CD14-positive monocyte (primary cell): ENCODE data around the gene SEMA3D. TPM values are rescaled to one million over a fixed set of nuclear protein-coding genes. Genes with fewer than 3 reads are reported as not detected.

ENCODE experiments used
- DNase-seq, 3 donors: peaks; one replicate each; pipeline ENCODE4 v3.0.0-alpha.2; 2011 to 2022
- H2AFZ ChIP-seq: 2 replicates; pipeline ENCODE4 v1.6.0; 2012; ENCODE audit warnings: mild to moderate bottlenecking, low read depth, low read length, inconsistent platforms; ENCODE audit not compliant: insufficient read depth, poor library complexity, severe bottlenecking
- H3K27ac ChIP-seq, 2 donors: 1 replicate in 1 of 2; 2 replicates in 1 of 2; pipeline ENCODE4 v1.5.1; 2012 to 2013; ENCODE audit warnings: low read length in 2 of 2, control low read depth in 1 of 2, inconsistent platforms in 1 of 2, low read depth in 1 of 2, mild to moderate bottlenecking in 1 of 2
- H3K27me3 ChIP-seq, 2 donors: one replicate each; pipeline versions ENCODE4 v1.6.0 to v1.6.1; 2011 to 2013; ENCODE audit warnings: low read length in 2 of 2; ENCODE audit not compliant: control insufficient read depth in 2 of 2, insufficient read depth in 2 of 2
- H3K36me3 ChIP-seq, 2 donors: replicated peaks in 1 of 2; 1 replicate in 1 of 2; 2 replicates in 1 of 2; pipeline versions ENCODE4 v1.5.1 to v1.6.1; 2012 to 2013; ENCODE audit warnings: low read length in 2 of 2, control low read depth in 1 of 2, inconsistent platforms in 1 of 2, mild to moderate bottlenecking in 1 of 2; ENCODE audit not compliant: insufficient read depth in 2 of 2, control insufficient read depth in 1 of 2
- H3K4me1 ChIP-seq, 2 donors: 1 replicate in 1 of 2; 2 replicates in 1 of 2; pipeline versions ENCODE4 v1.5.1 to v1.6.1; 2012 to 2013; ENCODE audit warnings: low read length in 2 of 2, control low read depth in 1 of 2, inconsistent platforms in 1 of 2, mild to moderate bottlenecking in 1 of 2, moderate library complexity in 1 of 2; ENCODE audit not compliant: insufficient read depth in 2 of 2, control insufficient read depth in 1 of 2
- H3K4me2 ChIP-seq: replicated peaks from 2 replicates; pipeline ENCODE3; 2012; ENCODE audit warnings: low read length, moderate library complexity, mild to moderate bottlenecking; ENCODE audit not compliant: poor library complexity, severe bottlenecking; ENCODE audit errors: extremely low read depth
- H3K4me3 ChIP-seq, 3 experiments: fragments of 200-600 bp in 1 of 3; sonication (generic) in 1 of 3; replicated peaks in 1 of 3; 1 replicate in 2 of 3; 2 replicates in 1 of 3; pipeline ENCODE4 v1.5.1; 2011 to 2013; ENCODE audit warnings: low read length in 3 of 3, mild to moderate bottlenecking in 3 of 3, control low read depth in 2 of 3, low read depth in 2 of 3, inconsistent platforms in 1 of 3, moderate library complexity in 1 of 3
- H3K79me2 ChIP-seq: 2 replicates; pipeline ENCODE4 v1.6.0; 2012; ENCODE audit warnings: mild to moderate bottlenecking, control low read depth, inconsistent platforms, low read length, moderate library complexity; ENCODE audit not compliant: insufficient read depth
- H3K9ac ChIP-seq: 2 replicates; pipeline ENCODE4 v1.6.0; 2017; ENCODE audit warnings: low read length, mild to moderate bottlenecking; ENCODE audit not compliant: insufficient read depth, poor library complexity, severe bottlenecking
- H3K9me3 ChIP-seq, 2 donors: replicated peaks in 1 of 2; 1 replicate in 1 of 2; 2 replicates in 1 of 2; pipeline versions ENCODE4 v1.5.1 to v1.6.1; 2012 to 2013; ENCODE audit warnings: low read length in 2 of 2, control low read depth in 1 of 2; ENCODE audit not compliant: control insufficient read depth in 1 of 2, insufficient read depth in 1 of 2
- H4K20me1 ChIP-seq: 2 replicates; pipeline ENCODE4 v1.6.0; 2012; ENCODE audit warnings: mild to moderate bottlenecking, low read length, control low read depth, moderate library complexity; ENCODE audit not compliant: insufficient read depth
- H3K27ac Mint-ChIP-seq, 7 donors: one replicate each; pipeline ENCODE4 v1.8.0; 2020; ENCODE audit warnings: mild to moderate bottlenecking in 7 of 7, mixed read lengths in 7 of 7, moderate library complexity in 6 of 7, inconsistent platforms in 2 of 7
- H3K27me3 Mint-ChIP-seq, 3 donors: one replicate each; pipeline ENCODE4 v1.8.0; 2021 to 2022; ENCODE audit warnings: low read depth in 3 of 3, mild to moderate bottlenecking in 3 of 3, mixed read lengths in 3 of 3, moderate library complexity in 3 of 3, inconsistent platforms in 1 of 3
- H3K36me3 Mint-ChIP-seq, 2 donors: one replicate each; pipeline ENCODE4 v1.8.0; 2020; ENCODE audit warnings: mixed read lengths in 2 of 2, inconsistent platforms in 1 of 2, mild to moderate bottlenecking in 1 of 2
- H3K4me1 Mint-ChIP-seq: one replicate; pipeline ENCODE4 v1.8.0; 2020; ENCODE audit warnings: mild to moderate bottlenecking, mixed read lengths
- H3K4me3 Mint-ChIP-seq, 2 donors: one replicate each; pipeline ENCODE4 v1.8.0; 2020; ENCODE audit warnings: mild to moderate bottlenecking in 2 of 2, mixed read lengths in 2 of 2, moderate library complexity in 1 of 2
- H3K9me3 Mint-ChIP-seq, 7 donors: one replicate each; pipeline ENCODE4 v1.8.0; 2020 to 2022; ENCODE audit warnings: mixed read lengths in 7 of 7, mild to moderate bottlenecking in 6 of 7, moderate library complexity in 6 of 7, inconsistent platforms in 2 of 7
- WGBS: methylation state at CpG from one replicate; pipeline ENCODE4 v1.1.5; 2013; ENCODE audit warnings: missing lambda C conversion rate; ENCODE audit not compliant: insufficient coverage; 5-methylcytosine and 5-hydroxymethylcytosine counted together
- intact Hi-C, 2 donors: fragments of 100-400 bp; cut with micrococcal nuclease; formaldehyde crosslinking; loops; one replicate each; pipeline versions ENCODE4 v1.15.0 to v1.15.1; 2023
- polyA plus RNA-seq, 3 donors: library from polyadenylated mRNA; depleted of rRNA in 1 of 3; unstranded in 2 of 3; stranded (reverse) in 1 of 3; fragments of 300-500 nt in 2 of 3; fragments of >200 nt in 1 of 3; fragmentation: Illumina TruSeq in 2 of 3; gene quantifications; 1 replicate in 2 of 3; 2 replicates in 1 of 3; pipeline ENCODE4 v1.2.3, GENCODE V29; 2012 to 2021
- TF ChIP-seq, protein P1 (sequence below): fragments of 200-600 bp; IDR thresholded peaks from one replicate; pipeline ENCODE4 v1.8.0; 2022; ENCODE audit warnings: antibody characterized with exemption, mild to moderate bottlenecking

The SEMA3D gene
- polyA plus RNA-seq, 3 donors: not detected

GRCh38 chr7:85023066-85023712 is 163.7 kb downstream of the SEMA3D start:
- H3K27ac ChIP-seq: no peak overlapping the region
- DNase-seq: peak in 2 of 3 donors; percentile 7 to 17

DNA sequence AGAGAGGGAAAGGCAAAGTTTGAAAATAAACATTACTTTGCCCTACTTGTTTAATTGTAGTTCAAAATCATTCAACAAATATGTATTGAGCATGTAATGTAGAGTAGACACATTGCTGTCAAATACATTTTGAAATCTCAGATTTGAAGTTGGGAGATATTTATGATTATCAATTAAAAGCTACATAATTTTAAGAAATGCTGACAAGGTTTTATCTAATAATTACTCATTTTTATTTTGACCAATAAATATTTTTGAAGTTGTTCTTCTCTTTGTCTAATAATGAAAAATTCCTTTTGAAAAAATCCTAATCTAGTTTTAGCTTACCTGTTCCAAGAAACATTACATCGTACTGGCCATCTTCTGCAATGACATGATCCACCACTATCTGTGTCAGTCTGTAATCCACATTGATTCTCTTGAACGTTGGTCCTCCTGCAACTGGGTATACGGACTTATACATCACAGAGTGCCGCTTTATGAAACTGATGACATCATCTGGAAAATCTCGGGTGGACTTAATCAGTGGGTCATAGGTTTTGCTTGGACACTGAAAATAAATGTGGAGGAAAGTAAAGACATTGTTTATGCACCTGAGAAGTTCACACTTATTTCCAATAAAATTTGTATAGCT is 164.7 kb downstream of the SEMA3D start:
- Mint-ChIP-seq H3K27me3 (peaks cover 0 to 3% (median 0%) of the 10 kb centered on the region in 3 donors), H3K4me3 (no peak overlapping the region), H3K4me1 (no peaks in the 10 kb centered on the region), H3K27ac (no peak overlapping the region), H3K9me3 (no peaks in the 10 kb centered on the region), H3K36me3 (no peaks in the 10 kb centered on the region)
- H2AFZ ChIP-seq: no peak overlapping the region
- no peak overlapping the region for H3K27ac ChIP-seq
- no peak overlapping the region for H3K9ac ChIP-seq
- H3K36me3 ChIP-seq: no peaks in the 10 kb centered on the region
- H3K79me2 ChIP-seq: no peaks in the 10 kb centered on the region
- intact Hi-C loops: loop anchor here in 1 of 2 donors (5.0 kb wide), 1 partner anchor 1045 kb away; no protein-coding TSS in a partner anchor
- no peaks in the 10 kb centered on the region for H3K9me3 ChIP-seq
- H3K4me3 ChIP-seq: no peak overlapping the region
- H3K27me3 ChIP-seq: no peaks in the 10 kb centered on the region
- no peaks in the 10 kb centered on the region for H4K20me1 ChIP-seq
- DNase-seq: no peak
- H3K4me2 ChIP-seq: no peak overlapping the region
- 91% methylated on average over 4 of the region's 5 CpGs for WGBS
- TF ChIP-seq, protein P1, sequence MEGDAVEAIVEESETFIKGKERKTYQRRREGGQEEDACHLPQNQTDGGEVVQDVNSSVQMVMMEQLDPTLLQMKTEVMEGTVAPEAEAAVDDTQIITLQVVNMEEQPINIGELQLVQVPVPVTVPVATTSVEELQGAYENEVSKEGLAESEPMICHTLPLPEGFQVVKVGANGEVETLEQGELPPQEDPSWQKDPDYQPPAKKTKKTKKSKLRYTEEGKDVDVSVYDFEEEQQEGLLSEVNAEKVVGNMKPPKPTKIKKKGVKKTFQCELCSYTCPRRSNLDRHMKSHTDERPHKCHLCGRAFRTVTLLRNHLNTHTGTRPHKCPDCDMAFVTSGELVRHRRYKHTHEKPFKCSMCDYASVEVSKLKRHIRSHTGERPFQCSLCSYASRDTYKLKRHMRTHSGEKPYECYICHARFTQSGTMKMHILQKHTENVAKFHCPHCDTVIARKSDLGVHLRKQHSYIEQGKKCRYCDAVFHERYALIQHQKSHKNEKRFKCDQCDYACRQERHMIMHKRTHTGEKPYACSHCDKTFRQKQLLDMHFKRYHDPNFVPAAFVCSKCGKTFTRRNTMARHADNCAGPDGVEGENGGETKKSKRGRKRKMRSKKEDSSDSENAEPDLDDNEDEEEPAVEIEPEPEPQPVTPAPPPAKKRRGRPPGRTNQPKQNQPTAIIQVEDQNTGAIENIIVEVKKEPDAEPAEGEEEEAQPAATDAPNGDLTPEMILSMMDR: no peak
- H3K4me1 ChIP-seq: no peaks in the 10 kb centered on the region

More at GRCh38 chr7:85023066-85023712, 163.7 kb downstream of the SEMA3D start:
- Mint-ChIP-seq H3K4me3 (no peak overlapping the region), H3K36me3 (no peaks in the 10 kb centered on the region), H3K27ac (no peak overlapping the region), H3K9me3 (no peaks in the 10 kb centered on the region), H3K4me1 (no peaks in the 10 kb centered on the region), H3K27me3 (peaks cover 0 to 3% (median 0%) of the 10 kb centered on the region in 3 donors)
- H2AFZ ChIP-seq: no peak overlapping the region
- no peaks in the 10 kb centered on the region for H3K9me3 ChIP-seq
- no peaks in the 10 kb centered on the region for H3K79me2 ChIP-seq
- no peaks in the 10 kb centered on the region for H3K36me3 ChIP-seq
- H3K4me3 ChIP-seq: no peak overlapping the region
- no peaks in the 10 kb centered on the region for H4K20me1 ChIP-seq
- no peaks in the 10 kb centered on the region for H3K4me1 ChIP-seq
- no peak overlapping the region for H3K4me2 ChIP-seq
- no CpG with 5 or more reads among the region's 2 CpGs for WGBS
- intact Hi-C loops: loop anchor here in 1 of 2 donors (5.0 kb wide), 1 partner anchor 1046 kb away; no protein-coding TSS in a partner anchor
- no peak overlapping the region for H3K9ac ChIP-seq
- TF ChIP-seq, protein P1: peak; percentile 78
- H3K27me3 ChIP-seq: no peaks in the 10 kb centered on the region
